ENCODE data around the gene HAGH. TPM values are rescaled to one million over a fixed set of nuclear protein-coding genes. Genes with fewer than 3 reads are reported as not detected.
A peak's percentile ranks its signal among the peaks of the same experiment; 100 is the strongest.

The HAGH gene
- polyA plus RNA-seq, 1 donor from 2014 or later: 163 TPM

DNA sequence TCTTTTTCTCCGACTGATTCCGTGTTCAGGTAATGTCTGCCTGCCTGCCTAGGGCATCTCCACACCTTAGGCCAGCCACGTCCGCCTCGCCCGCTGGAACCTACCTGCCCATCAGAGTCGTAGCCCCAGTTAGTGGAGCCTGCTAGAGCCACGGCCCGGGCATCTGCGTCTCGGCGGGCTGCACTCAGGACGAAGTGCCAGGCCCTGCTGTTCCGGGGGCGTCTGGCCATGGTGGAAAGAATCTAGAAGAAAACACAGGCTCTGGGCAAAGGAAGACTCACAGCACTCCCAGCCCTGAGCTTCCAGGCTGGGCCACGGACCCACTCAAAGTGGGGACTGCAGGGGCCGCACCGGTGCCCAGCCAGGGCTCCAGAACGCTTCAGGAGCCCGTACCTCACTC, 45.4 kb downstream of the HAGH start:
- H3K79me2 ChIP-seq (replicated peaks; ENCODE audit: insufficient read depth, low read length): peaks cover 34% of the 10 kb centered on the region
- peak overlapping the region; percentile 82 for H3K9ac ChIP-seq (ENCODE audit: low read length)
- H4K20me1 ChIP-seq (ENCODE audit: insufficient read depth): peaks cover 28% of the 10 kb centered on the region
- no peaks in the 10 kb centered on the region for H3K9me3 ChIP-seq (ENCODE audit: low read length)
- peak overlapping the region; percentile 88 for H3K4me2 ChIP-seq (ENCODE audit: low read length)
- no peak overlapping the region for H2AFZ ChIP-seq (ENCODE audit: low read depth, low read length)
- H3K27ac ChIP-seq (ENCODE audit: low read length): peak overlapping the region; percentile 63
- no peaks in the 10 kb centered on the region for H3F3A ChIP-seq (ENCODE audit: insufficient read depth, low read length, poor library complexity, severe bottlenecking)
- H3K36me3 ChIP-seq (ENCODE audit: insufficient read depth, low read length): no peaks in the 10 kb centered on the region
- H3K9me2 ChIP-seq (ENCODE audit: insufficient read depth, low read length): no peaks in the 10 kb centered on the region
- H3K4me3 ChIP-seq (ENCODE audit: low read length): peak overlapping the region; percentile 95
- no peaks in the 10 kb centered on the region for H3K27me3 ChIP-seq (ENCODE audit: insufficient read depth, low read depth, low read length)
- no peak for TF ChIP-seq EZH2 (IDR thresholded peaks at IDR 0.05; ENCODE audit: borderline replicate concordance, insufficient read depth, low read length, poor library complexity, severe bottlenecking)
- TF ChIP-seq RAD21 (conservative IDR thresholded peaks at IDR 0.05): no peak
- no peak for TF ChIP-seq MXI1 (conservative IDR thresholded peaks at IDR 0.05; ENCODE audit: poor library complexity, severe bottlenecking)
- TF ChIP-seq POLR2AphosphoS5 (IDR thresholded peaks at IDR 0.05): no peak
- no peak for TF ChIP-seq EP300 (conservative IDR thresholded peaks at IDR 0.05; ENCODE audit: poor library complexity, severe bottlenecking)
- TF ChIP-seq SMC3 (conservative IDR thresholded peaks at IDR 0.05; ENCODE audit: poor library complexity): no peak
- no peak for TF ChIP-seq TAF1 (IDR thresholded peaks at IDR 0.05; ENCODE audit: low read depth)
- no peak for TF ChIP-seq REST (IDR thresholded peaks at IDR 0.05; ENCODE audit: borderline replicate concordance)
- no peak for TF ChIP-seq CTCF (IDR thresholded peaks at IDR 0.05; ENCODE audit: poor library complexity, severe bottlenecking)

GRCh38 chr16:1780677-1781072, 46.0 kb downstream of the HAGH start:
- no peaks in the 10 kb centered on the region for H3K9me3 ChIP-seq (ENCODE audit: low read length)
- peaks cover 34% of the 10 kb centered on the region for H3K79me2 ChIP-seq (replicated peaks; ENCODE audit: insufficient read depth, low read length)
- H3F3A ChIP-seq (ENCODE audit: insufficient read depth, low read length, poor library complexity, severe bottlenecking): no peaks in the 10 kb centered on the region
- H3K27ac ChIP-seq (ENCODE audit: low read length): no peak overlapping the region
- no peaks in the 10 kb centered on the region for H3K27me3 ChIP-seq (ENCODE audit: insufficient read depth, low read depth, low read length)
- TF ChIP-seq POLR2AphosphoS5 (IDR thresholded peaks at IDR 0.05) (no peak), REST (IDR thresholded peaks at IDR 0.05; ENCODE audit: borderline replicate concordance) (no peak), EZH2 (IDR thresholded peaks at IDR 0.05; ENCODE audit: borderline replicate concordance, insufficient read depth, low read length, poor library complexity, severe bottlenecking) (no peak), TAF1 (IDR thresholded peaks at IDR 0.05; ENCODE audit: low read depth) (no peak), SMC3 (conservative IDR thresholded peaks at IDR 0.05; ENCODE audit: poor library complexity) (no peak), CTCF (IDR thresholded peaks at IDR 0.05; ENCODE audit: poor library complexity, severe bottlenecking) (no peak), EP300 (conservative IDR thresholded peaks at IDR 0.05; ENCODE audit: poor library complexity, severe bottlenecking) (no peak), RAD21 (conservative IDR thresholded peaks at IDR 0.05) (no peak), MXI1 (conservative IDR thresholded peaks at IDR 0.05; ENCODE audit: poor library complexity, severe bottlenecking) (no peak)
- no peak overlapping the region for H3K4me2 ChIP-seq (ENCODE audit: low read length)
- no peaks in the 10 kb centered on the region for H3K9me2 ChIP-seq (ENCODE audit: insufficient read depth, low read length)
- H3K9ac ChIP-seq (ENCODE audit: low read length): peak overlapping the region; percentile 82
- no peak overlapping the region for H2AFZ ChIP-seq (ENCODE audit: low read depth, low read length)
- peaks cover 28% of the 10 kb centered on the region for H4K20me1 ChIP-seq (ENCODE audit: insufficient read depth)
- no peaks in the 10 kb centered on the region for H3K36me3 ChIP-seq (ENCODE audit: insufficient read depth, low read length)
- H3K4me3 ChIP-seq (ENCODE audit: low read length): peak overlapping the region; percentile 95

Data from neural cell (in vitro differentiated cells).